Choroid plexus epithelial cell (primary cell): ENCODE data around the gene HBS1L.

Experiments used
- DNase-seq: peaks from one replicate; pipeline ENCODE4 v3.0.0-alpha.2; 2010; ENCODE audit warnings: low read depth
- H3K4me3 ChIP-seq: 2 replicates; pipeline ENCODE4 v1.5.1; 2011; ENCODE audit warnings: low read depth, mild to moderate bottlenecking, control low read depth, low read length, moderate library complexity
- TF ChIP-seq, protein P1 (sequence below): conservative IDR thresholded peaks from 2 replicates; pipeline ENCODE4 v1.5.1; 2011; ENCODE audit warnings: low read depth, mild to moderate bottlenecking, control low read depth, inconsistent platforms, low read length, moderate library complexity

Gene HBS1L

DNA sequence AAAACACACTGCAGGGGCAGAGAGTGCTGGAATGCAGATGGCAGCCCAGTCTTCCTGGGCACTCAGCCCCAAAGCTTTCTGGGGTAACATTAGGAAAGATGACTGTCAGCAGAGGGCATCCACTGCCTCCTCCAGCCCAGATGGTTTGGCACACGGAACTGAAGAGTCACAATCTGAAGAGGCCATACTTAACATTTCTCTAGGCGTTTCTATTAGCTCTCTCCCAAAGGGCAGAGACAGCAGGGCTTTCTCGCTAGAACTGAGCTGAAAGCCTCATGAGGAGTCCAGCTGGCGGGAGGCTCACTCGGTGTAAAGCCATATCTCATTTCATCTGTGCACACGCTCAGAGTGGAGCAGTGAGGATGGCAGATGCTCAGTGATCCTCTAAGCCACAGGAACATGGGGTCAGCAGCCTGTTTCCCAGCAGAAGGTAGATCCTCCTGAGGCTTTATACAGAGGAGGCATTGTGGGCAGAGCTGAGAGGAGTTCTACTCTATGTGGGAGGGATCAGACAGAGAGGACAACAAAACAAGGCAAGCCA is 132.8 kb downstream of the HBS1L start:
- no peak overlapping the region for H3K4me3 ChIP-seq
- peak; percentile 30 for DNase-seq
- TF ChIP-seq, protein P1, sequence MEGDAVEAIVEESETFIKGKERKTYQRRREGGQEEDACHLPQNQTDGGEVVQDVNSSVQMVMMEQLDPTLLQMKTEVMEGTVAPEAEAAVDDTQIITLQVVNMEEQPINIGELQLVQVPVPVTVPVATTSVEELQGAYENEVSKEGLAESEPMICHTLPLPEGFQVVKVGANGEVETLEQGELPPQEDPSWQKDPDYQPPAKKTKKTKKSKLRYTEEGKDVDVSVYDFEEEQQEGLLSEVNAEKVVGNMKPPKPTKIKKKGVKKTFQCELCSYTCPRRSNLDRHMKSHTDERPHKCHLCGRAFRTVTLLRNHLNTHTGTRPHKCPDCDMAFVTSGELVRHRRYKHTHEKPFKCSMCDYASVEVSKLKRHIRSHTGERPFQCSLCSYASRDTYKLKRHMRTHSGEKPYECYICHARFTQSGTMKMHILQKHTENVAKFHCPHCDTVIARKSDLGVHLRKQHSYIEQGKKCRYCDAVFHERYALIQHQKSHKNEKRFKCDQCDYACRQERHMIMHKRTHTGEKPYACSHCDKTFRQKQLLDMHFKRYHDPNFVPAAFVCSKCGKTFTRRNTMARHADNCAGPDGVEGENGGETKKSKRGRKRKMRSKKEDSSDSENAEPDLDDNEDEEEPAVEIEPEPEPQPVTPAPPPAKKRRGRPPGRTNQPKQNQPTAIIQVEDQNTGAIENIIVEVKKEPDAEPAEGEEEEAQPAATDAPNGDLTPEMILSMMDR = no peak

DNA sequence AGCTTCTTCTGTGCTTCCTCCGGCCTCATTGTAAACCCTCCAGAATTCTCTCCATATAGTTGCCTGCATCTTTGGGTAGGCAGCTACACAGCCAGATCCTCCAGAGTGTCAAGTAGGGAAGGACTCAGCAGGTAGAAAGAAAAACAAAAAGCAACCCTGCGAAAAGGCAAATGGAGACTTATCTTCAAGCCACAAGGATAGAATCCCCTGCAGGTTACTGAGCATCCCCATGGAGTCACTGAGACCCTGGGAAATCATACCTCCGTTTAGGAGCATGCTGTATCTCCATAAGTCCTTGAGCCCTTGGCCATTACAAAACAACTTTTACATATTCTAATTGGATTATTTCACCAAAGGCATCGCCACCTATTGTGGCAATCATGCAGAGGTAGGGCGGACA is 133.3 kb downstream of the HBS1L start:
- H3K4me3 ChIP-seq = no peak overlapping the region
- no peak for DNase-seq
- TF ChIP-seq, protein P1 = no peak

DNA sequence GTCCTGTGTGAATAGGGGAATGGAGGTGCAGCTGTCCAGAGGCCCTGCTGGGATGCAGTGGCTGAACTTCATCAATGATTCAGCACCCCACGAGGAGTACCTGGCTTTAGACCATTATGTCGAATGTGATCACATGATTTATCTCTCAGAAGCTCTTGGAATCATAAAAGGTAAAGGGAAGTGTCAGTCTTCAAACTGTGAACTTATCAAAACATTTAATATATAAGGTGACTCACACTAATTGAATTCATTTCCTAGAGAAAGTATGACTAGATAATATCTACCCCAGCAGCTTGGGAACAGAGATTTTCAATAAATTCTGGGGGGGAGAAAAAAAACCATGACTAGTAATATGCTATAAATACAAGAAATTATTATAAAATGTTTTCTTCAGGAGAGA is 134.2 kb downstream of the HBS1L start:
- H3K4me3 ChIP-seq = no peak overlapping the region
- no peak for DNase-seq
- TF ChIP-seq, protein P1 = no peak

DNA sequence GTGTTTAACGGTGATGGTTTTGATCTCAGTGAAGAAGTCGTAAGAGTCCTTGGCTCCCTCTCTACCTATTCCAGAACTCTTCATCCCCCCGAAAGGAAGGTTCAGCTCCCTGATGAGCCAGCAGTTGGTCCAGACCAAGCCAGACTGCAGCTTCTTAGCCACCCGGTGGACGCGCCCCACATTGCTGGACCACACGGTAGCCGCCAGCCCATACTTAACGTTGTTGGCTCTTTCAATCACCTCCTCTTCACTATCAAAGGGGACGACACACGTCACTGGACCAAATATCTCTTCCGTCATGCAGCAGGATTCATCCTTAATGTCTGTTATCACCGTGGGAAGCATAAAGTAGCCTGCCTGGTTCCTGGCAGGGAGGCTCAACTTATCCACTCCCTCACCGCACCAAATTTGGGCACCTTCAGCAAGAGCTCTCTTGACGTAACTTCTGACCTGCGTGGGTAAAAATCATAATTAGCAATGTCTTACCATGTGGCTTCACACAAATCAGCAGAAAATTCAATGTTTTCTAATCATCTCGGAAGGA is 136.1 kb downstream of the HBS1L start:
- no peak overlapping the region for H3K4me3 ChIP-seq
- TF ChIP-seq, protein P1 = no peak
- DNase-seq = no peak

DNA sequence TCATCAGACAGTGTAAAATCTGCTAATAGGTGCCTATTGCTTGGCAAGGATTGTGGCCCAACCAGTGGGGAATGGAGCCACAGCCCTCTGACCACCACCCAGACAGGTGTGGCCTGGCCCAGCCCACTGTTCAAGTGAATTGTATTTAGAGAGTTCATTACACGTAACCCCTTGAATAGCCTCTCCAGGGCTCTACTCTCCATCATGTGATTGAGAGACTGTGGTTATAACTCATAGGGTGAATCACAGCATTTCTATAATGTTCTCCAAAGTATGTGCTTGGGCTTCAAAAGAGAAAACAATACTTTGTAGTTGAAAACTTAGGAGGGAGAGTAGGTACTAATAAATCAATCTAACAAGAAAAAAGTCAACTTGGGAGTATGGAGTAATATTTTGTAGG is 143.1 kb downstream of the HBS1L start:
- TF ChIP-seq, protein P1 = no peak
- no peak overlapping the region for H3K4me3 ChIP-seq
- DNase-seq = peak; percentile 78

DNA sequence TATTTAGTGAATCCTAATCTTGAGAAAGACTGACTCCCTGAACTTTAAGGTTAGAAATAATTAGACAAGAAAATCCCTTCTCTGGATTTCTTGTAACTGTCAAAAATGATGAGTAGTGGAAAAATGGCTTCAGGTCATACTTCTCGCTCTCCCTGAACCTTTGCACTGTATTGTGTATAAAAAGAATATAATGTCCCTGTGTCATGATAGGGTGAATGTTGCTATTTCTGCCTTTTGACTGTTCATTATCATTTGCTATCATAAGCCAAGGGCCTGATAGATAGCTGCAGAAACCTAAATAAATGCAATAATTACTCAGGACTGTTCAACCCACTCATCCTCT is 144.1 kb downstream of the HBS1L start:
- TF ChIP-seq, protein P1 = no peak
- no peak for DNase-seq

More for the DNA sequence above, 144.1 kb downstream of the HBS1L start:
- H3K4me3 ChIP-seq = no peak overlapping the region
